ENCODE data around the gene THRSP. TPM values are rescaled to one million over a fixed set of nuclear protein-coding genes. Genes with fewer than 3 reads are reported as not detected.
A peak's percentile ranks its signal among the peaks of the same experiment; 100 is the strongest.
"Not testable (repeated sequence)": the region's sequence is repeated elsewhere in the genome, so short reads cannot be mapped to it uniquely, and the experiment has no call there.

The THRSP gene
- total RNA-seq, 1 experiment from 2014 or later = not detected

DNA sequence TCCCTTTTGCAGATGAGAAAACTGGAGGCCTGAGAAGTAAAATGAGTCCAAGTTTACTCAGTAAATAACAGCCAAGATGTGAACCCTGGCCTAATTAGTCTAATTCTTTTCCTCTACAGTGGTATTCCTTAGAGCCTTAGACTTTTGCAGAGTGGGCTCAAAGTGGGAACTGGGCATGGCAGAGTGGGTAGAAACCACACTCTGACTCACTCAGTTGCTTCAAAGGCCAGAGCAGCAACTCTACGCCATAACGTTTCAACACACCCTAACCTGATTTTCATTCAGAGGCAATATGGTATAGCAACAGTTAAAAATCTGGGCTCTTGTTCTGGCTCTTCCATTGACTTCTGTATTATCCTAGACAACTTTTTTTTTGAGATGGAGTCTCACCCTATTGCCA is 2.8 kb downstream of the THRSP start:
- no peak for DNase-seq (ENCODE audit: low read depth)

DNA sequence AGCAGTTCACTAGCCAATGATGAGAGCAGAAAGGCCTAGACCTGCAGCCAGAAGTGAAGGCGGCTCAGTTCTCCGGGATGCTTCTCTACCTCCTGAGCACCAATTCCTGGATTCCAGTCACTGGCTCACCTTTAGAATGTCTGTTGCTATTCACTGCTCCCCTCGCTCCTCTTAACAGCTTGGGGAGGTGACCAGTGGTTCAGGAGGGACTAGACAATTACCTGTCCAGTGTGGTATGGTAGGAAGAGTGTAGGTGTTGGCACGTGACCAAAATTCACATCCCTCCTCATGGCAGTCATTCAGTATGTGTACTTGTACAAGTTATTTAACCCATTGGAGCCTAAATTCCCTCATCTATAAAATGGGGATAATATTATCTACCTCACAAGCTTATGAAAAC is 4.0 kb downstream of the THRSP start:
- no peak for DNase-seq (ENCODE audit: low read depth)

DNA sequence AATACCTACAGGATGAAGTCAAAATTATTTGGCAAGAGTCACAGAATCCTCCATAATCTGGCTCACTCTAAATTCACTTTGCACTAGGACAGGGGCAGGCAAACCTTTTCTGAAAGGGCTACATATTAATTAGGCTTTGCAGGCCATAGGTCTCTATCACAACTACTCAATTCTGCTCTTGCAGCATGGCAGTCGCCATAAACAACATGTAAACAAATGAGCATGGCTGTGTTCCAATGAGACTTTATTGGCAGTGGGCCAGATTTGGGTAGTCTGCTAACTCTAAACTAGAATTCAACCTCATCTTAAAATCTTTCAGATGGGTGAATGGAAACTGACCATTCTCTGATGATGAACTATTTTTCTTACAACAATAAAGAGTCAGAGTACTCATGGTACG is 5.8 kb downstream of the THRSP start:
- DNase-seq (ENCODE audit: low read depth) = peak; percentile 22

DNA sequence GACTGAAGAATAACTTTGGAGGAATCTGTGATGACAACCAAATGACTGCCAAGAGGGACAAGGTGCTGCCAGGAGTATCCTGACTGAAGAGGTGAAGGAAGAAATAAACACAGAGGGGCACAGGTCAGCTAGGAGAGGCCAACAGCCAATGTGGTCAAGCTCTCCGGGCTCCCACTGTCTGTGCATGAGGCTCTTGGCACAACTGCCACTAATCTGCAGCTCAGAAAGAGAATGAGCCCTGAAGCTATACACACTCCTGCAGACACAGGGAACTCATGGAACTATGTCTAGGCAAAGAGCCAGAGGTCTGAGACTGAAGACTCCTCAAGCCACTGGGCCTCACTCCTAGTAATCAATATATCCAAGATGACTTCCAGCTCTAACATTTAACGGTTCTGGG is 7.0 kb downstream of the THRSP start:
- DNase-seq (ENCODE audit: low read depth) = no peak

DNA sequence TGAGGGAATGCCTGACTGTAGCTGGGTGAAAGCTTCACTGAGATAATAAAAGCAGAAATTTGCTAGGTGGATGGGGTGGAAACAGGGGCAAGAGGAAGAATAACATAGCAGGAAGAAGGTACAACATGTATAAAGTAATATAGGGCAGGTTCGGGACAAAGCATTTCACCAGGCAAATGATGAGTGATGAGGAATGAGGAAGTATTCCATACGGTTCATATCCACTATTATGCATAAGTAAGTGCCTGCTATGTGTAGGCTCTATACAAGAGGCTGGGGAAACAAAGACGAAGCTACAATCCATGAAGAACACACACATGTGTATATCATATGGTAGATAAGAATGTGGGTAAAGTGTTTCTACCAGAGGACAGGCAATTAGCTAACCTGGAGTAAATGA is 8.1 kb downstream of the THRSP start:
- DNase-seq (ENCODE audit: low read depth) = no peak

DNA sequence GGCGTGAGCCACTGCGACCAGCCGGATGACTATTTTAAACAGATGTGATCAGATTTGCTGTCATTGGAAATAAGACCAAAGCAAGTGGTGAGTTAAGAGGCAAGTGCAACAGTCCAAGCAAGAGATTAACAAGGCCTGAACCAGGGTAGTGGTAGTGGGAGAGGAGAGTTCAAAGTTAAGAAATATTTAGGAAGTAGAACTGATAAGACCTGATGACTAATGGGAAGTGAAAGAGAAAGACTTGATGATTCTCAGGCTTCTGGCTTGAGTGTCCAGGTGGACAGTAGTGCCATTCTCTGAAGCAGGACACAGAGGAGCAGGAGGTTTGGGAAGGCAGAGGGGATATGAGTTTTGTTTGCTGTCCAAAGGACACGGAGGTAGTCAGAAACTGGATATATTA is 8.8 kb downstream of the THRSP start:
- DNase-seq (ENCODE audit: low read depth) = no peak

DNA sequence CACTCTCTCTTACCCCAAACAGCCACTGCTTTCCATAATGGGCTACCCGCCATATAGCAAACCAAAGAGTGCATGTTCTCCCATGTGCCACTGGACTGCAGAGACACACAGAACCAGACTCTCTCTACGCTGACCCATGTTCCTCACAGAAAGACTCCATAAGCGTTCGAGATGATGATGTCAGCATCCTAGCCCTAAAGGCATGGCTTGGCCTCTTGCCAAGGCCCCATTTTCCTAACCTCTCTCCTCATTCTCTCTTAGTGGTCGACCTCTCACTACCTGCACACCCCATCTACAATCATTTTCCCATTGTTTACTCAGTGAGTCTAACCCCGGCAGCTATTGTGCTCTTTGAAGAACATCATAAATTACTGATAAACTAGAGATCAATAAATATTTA is 11.1 kb downstream of the THRSP start:
- no peak for DNase-seq (ENCODE audit: low read depth)

DNA sequence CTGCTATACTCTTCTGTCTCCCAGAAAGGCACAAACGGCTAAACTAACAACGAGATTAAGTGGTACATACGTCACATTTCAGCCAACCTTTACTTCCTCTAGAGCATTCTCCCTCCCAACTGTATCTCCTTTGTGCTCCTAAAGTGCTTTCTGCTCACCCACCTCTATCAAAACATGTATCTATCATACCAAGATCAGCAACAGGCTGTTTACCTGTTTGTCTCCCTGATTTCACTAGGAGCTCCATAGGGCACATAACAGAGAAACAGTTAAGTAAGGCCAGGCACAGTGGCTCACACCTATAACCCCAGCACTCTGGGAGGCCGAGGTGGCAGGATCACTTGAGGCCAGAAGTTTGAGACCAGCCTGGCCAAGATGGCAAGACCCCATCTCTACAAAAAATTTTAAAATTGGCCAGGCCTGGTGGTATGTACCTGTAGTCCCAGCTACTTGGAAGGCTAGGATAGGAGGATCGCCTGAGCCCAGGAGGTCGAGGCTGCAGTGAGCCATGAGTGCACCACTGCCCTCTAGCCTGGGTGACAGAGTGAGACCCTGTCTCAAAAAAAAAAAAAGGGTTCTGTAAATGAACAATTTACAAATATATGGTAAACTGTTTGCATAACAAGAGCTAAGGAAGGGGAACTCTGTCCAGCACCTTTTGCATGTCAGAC is 13.2 kb downstream of the THRSP start:
- no peak for DNase-seq (ENCODE audit: low read depth)

DNA sequence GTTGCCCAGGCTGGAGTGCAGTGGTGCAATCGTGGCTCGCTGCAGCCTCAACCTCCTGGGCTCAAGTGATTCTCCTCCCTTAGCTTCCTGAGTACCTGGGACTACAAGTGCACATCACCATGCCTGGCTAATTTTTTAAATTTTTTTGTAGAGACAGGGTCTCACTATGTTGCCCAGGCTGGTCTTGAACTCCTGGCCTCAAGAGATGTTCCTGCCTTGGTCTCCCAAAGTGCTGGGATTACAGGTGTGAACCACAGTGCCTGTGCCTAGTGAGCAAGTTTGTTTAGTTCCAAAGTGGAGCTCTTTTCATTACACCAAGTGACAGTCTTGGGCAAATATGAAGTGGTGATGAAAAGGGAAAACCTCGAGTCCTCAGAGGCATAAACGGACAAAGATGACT is 13.9 kb downstream of the THRSP start:
- not testable (repeated sequence) for DNase-seq (ENCODE audit: low read depth)

DNA sequence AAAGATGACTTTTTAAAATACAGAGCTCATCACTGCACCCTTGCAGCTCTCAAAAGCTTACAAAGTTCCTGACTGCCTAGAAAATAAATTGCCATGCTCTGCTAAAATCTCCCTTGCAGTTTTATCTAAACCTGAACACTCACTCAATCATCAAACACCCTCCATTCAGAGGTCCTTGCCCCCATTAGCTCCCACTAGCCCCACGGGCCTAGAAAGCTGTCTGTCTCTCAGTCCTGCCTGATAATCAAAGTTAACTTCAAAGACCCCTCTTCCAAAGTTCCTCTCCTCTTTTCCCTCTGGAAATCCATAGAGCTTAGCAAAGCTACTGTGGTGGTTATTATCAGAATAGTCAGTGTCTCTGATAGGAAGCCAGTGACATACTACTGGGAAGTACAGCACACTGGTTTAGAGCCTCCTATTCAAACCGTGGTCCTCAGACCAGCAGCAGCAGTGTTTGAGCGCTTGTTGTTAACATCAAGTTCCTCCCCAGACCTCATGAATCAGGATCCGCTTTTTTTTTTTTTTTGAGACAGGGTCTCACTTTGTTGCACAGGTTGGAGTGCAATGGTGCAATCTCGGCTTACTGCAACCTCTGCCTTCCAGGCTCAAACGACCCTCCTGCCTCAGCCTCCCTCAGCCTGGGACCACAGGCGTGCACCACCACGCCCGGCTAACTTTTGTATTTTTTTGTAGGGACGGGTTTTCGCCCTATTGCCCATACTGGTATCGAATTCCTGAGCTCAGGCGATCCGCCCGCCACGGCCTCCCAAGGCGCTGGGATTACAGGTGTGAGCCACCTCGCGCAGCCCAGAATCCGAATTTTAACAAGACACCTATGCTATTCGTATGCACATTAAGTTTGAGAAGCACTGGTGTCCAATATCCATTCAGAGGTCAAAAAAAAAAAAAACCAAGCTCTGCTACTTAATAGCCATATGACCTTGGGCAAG is 14.8 kb downstream of the THRSP start:
- no peak for DNase-seq (ENCODE audit: low read depth)

DNA sequence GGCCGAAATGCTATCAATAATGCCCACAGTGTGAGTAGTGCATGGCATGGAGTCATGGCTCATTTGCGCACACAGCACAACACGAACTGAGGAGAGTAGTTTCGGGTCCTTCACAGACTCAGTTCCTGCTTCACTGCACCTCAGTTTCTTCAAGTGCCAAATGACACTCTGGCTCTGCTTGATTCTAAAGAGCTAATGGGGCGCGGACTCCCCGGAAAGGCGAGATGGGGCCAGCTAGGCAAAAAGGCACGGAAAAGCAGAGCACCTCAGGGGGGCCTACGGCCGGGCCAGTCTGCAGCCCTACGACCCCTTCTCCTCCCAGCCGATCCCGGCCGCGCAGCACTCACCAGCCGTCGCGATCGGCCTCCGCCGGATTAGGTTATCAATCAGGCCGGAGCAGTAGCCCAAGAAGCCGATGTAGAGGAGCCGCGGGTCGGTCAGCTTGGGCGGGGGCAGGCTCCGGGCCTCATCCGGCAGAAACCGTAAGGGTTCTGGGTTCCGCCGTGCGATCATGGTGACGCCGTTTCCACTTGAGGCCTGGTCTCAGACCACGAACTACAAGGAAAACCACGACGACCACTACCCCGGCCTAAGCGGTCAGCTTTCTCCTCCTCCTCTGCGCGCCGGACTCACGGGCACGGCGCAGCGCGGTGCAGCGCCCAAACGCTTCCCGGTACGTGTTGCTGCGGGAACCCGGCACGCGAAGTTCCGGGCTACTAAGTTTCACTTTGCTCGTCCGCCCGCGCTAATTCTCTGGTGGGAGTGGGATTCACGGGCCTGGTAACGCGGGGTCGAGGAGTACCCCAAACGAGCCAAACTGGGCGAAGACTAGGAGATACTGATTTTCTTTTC is 15.8 kb downstream of the THRSP start, which contains the start of gene NDUFC2:
Gene NDUFC2 (minus strand): TSS at position 631 of the 852 bp plus-strand sequence. CDS start 118 bp downstream, at position 513.
- DNase-seq (ENCODE audit: low read depth) = peak; percentile 80

DNA sequence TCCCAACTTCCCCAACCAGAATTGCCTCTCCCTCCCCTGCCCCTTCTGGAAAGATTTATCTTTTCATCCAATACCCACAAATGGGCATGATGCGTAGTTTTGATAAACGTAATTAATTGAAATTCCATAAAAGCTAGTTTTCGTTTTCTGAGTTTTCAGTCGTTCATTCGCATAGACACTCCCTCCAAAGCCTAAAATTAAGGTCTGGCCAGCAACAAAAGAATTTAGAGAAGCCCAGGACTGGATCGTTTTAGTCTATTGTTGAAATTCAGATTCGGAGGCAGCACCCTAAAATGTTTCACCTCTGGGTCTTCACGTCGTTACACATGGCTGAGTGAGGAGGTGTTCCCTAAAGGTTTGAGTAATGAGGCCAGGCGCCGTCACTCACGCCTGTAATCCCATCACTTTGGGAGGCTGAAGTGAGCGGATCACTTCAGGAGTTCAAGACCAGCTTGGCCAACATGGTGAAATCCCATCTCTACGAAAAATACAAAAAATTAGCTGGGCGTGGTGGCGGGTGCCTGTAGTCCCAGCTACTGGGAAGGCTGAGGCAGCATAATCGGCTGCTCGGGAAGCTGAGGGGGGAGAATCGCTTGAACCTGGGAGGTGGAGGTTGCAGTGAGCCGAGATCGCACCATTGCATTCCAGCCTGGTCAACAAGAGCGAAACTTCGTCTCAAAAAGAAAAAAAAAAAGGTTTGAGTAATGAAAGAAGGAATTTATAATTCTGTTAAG is 16.6 kb downstream of the THRSP start:
- DNase-seq (ENCODE audit: low read depth) = no peak

DNA sequence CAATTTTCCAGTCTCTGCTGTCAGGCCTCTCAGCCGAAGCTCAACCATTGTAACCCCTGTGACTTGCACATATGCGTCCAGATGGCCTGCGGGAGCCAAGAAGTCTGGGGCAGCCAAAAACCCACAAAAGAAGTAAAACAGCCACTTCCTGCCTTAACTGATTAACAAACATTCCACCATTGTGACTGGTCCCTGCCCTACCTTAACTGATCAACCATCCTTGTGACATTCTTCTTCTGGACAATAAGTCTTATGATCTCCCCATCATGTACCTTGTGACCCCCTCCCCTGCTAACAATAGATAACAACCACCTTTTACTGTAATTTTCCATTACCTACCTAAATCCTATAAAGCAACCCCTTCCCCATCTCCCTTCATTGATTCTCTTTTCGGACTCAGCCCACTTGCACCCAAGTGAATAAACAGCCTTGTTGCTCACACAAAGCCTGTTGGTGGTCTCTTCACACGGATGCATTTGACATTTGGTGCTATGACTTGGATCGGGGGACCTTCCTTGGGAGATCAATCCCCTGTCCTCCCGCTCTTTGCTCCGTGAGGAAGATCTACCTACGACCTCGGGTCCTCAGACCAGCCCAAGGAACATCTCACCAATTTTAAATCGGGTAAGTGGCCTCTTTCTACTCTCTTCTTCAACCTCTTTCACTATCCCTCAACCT is 17.3 kb downstream of the THRSP start:
- peak; percentile 35 for DNase-seq (ENCODE audit: low read depth)

DNA sequence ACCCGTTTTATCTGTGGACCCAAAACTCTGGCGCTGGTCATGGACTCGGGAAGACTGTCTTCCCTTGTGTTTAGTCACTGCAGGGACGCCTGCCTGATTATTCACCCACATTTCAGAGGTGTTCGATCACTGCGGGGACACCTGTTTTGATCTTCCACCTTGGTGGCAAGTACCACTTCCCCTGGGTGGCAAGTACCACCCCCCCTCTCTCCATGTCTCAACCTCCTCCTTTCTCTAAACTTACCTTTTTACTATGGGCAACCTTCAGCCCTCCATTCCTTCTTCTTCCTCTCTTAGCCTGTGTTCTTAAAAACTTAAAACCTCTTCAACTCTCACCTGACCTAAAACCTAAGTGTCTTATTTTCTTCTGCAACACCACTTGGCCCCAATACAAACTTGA is 17.9 kb downstream of the THRSP start:
- DNase-seq (ENCODE audit: low read depth) = no peak

DNA sequence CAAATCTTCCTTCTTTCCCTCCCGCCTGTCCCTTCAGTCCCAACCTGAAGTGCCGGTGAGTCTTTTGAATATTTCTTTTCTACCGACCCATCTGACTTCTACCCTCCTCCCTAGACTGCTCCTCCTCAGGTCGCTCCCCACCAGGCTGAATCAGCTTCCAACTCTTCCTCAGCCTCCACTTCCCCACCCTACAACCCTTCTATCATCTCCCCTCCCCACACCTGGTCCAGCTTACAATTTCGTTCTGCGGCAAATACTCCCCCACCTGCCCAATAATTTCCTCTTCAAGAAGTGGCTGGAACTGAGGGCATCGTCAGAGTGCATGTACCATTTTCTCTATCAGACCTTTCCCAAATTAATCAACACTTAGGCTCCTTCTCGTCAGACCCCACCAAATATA is 18.5 kb downstream of the THRSP start:
- no peak for DNase-seq (ENCODE audit: low read depth)

DNA sequence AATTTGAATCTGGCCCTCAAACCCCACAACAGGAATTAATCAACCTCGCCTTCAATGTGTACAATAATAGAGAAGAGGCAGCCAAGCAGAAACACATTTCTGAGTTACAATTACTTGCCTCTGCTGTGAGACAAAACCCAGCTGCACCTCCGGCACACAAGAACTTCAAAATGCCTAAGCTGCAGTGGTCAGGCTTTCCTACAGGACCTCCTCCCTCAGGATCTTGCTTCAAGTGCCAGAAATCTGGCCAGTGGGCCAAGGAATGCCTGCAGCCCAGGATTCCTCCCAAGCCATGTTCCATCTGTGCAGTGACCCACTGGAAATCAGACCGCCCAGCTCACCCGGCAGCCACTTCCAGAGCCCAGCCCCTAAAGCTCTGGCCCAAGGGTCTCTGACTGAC is 19.4 kb downstream of the THRSP start:
- DNase-seq (ENCODE audit: low read depth) = no peak

DNA sequence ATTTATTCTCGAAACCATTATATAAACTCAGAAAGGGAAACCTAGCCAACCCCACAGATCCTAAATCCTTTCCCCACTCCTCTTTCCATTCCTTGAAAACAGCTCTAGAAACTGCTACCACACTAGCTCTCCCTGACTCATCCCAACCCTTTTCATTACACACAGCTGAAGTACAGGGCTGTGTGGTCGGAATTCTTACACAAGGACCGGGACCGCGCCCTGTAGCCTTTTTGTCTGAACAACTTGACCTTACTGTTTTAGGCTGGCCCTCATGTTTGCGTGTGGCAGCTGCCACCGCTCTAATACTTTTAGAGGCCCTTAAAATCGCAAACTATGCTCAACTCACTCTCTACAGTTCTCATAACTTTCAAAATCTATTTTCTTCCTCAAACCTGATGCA is 20.8 kb downstream of the THRSP start:
- DNase-seq (ENCODE audit: low read depth) = peak; percentile 88

DNA sequence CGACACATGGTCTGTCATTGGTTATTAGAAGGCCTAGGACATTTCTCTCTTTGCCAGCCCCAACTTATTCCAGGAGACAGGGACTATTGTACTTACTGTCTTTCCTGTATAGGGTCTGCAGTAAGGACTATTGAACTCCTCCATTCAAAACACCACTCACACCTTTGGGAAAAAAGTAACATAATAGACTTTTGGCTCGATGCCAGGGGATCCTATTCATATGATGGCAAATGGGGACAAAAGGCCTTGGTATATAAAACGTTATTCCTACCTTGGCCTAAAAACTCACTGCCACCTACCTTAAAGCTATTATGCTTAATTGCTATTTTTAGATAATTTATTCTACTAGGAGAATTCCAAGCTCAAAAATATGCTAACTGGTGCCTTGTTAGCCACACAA is 22.3 kb downstream of the THRSP start:
- no peak for DNase-seq (ENCODE audit: low read depth)

DNA sequence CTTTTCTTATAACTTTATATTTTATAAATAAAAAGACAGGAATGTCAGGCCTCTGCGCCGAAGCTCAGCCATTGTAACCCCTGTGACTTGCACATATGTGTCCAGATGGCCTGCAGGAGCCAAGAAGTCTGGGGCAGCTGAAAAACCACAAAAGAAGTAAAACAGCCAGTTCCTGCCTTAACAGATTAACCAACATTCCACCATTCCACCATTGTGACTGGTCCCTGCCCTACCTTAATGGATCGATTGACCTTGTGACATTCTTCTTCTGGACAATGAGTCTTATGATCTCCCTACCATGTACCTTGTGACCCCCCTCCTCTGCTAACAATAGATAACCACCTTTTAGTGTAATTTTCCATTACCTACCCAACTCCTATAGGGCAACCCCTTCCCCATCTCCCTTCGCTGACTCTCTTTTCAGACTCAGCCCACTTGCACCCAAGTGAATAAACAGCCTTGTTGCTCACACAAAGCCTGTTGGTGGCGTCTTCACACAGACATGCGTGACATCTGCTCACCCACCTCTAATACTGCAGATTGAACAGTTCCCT is 22.9 kb downstream of the THRSP start:
- DNase-seq (ENCODE audit: low read depth) = peak; percentile 22

DNA sequence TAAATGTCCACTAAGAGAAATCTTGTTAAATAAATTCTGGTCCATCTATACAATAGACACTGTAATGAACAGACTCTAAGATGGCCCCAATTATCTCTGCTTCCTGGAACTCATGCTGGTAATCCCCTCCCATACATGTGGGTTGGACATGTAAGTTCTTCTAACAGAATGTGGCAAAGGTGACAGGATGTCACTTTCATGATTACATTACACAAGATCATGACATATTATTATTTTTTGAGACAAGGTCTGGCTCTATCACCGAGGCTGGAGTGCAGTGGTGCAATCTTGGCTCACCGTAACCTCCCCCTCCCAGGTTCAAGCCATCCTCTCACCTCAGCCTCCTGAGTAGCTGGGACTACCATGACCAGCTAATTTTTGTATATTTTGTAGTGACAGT is 30.6 kb downstream of the THRSP start:
- no peak for DNase-seq (ENCODE audit: low read depth)

Data from LHCN-M2 (cell line).